NCI-H524 (cell line): Measurements from ENCODE around the gene PLSCR3.
"Not testable (repeated sequence)": the region's sequence is repeated elsewhere in the genome, so short reads cannot be mapped to it uniquely, and the experiment has no call there.

Experiments
- DNase-seq, 2 experiments: peaks; one replicate each; lab custom pipeline; 2025; lab: John Stamatoyannopoulos, UW

The PLSCR3 gene

DNA sequence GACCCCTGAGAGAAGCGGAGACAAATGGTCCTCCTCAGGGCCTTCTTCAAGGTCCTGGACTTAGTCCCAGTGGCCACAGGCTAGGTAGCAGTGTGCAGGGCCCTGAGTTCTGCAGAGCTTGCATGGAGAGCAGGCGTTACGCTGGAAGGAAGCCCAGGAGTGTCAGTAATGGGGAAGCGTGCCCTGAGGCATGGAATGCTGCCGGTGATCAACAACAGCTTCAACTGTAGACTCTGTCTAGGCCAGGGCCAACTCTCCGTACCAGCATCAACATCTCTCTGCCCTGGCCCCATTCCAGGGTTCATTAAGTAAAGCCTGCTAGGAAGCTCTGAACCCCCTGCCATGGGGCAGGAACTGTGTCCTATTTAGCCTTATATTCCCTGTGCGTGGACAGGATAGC, 14.0 kb downstream of the PLSCR3 start:
- no peak for DNase-seq

DNA sequence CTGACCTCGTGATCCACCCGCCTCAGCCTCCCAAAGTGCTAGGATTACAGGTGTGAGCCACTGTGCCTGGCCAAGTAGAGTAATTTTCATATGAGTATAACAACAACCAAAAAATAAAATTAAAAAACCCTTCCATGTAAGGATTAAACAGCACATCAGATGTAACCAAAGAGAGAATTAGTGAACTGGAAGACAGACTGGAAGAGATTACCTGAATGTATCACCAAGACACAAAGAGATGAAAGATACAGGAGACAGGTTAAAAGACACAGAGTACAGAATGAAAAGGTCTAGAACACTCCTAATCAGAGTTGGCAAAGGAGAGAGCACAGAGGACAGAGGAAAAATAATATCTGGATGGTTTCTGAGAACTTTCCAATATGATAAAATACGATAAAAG, 15.2 kb downstream of the PLSCR3 start:
- DNase-seq: no peak

DNA sequence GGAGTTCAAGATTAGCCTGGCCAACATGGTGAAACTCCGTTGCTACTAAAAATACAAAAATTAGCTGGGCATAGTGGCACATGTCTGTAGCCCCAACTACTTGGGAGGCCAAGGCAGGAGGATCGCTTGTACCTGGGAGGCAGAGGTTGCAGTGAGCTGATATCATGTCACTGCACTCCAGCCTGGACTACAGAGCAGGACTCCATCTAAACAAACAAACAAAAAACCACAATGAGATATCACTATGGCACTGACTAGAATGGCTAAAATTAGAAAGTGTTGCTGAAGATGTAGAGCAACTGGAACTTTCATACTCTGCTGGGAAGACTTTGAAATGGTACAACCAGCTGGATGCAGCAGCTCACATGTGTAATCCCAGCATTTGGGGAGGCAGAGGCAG, 20.0 kb downstream of the PLSCR3 start:
- no peak for DNase-seq

DNA sequence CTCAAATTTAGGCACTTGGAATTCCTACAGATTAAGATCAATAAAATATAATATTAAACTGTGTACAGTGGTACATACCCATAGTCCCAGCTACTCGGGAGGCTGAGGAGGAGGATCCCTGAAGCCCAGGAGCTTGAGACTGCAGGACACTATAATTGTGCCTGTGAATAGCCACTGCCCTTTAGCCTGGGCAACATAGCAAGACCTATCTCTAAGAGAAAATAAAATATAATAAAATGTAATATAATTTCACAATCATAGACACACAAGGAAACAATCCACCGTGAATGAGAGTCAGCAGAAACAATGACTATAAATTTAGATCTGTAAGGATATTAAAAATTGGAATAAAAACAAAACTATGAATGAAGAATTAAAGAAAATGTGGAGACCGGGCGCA, 23.5 kb downstream of the PLSCR3 start:
- no peak for DNase-seq

DNA sequence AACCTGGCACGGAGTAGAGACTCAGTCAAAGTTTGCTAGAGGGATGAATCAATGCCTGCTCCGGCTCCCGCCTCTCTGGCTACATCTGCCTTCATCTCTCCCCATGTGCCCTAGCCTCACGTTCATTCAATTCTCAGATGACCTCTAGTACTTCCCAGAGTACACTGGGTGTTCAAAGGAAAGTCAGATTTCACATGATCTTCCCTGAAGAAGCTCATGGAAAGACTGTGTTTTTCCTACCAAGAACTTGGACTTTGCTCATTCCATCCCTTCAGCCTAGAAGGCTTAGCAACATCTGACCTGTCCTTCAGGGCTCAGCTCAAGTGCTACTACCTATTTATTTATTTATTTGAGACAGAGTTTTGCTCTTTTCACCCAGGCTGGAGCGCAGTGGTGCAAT, 24.5 kb downstream of the PLSCR3 start:
- no peak for DNase-seq

DNA sequence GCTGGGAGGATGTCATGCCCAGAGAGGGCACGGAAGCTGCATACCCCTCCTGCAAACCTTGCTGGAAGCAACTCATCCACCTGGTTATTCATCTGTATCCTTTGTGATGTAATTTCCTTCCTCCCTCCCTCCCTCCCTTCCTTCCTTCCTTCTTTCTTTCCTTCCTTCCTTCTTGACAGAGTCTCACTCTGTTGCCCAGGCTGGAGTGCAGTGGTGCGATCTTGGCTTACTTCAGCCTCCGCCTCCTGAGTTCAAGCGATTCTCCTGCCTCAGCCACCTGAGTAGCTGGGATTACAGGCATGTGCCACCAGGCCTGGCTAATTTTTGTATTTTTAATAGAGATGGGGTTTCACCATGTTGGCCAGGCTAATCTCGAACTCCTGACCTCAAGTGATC, 25.7 kb downstream of the PLSCR3 start:
- not testable (repeated sequence) for DNase-seq

DNA sequence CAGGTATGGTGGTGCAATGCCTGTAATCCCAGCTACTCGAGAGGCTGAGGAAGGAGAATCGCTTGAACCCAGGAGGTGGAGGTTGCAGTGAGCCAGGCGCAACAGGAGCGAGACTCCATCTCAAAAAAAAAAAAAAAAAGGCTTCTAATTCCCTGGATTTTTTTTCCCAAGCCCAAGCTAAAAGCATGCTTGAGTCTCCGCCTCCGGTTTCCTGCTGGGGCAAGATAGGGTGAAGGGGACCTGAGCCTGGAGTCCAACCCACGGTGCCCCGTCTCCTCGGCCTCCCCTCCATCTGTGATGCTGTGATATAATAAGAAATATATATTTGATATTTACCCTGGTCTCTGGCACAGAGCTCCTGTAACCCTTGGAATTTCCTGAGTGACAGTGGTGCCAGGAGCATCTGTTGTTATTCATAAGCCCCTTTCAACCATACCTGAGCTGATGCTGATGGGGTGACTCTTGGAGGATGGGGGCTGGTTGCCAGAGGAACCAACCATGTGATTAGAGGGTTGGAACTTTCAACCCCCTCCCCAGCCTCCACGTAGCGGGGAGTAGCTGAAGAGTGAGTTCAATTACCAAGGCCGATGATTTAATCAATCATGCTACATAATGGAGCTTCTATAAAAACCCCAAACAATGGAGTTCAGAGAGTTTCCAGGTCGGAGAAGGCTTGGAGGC, 26.3 kb downstream of the PLSCR3 start:
- no peak for DNase-seq

DNA sequence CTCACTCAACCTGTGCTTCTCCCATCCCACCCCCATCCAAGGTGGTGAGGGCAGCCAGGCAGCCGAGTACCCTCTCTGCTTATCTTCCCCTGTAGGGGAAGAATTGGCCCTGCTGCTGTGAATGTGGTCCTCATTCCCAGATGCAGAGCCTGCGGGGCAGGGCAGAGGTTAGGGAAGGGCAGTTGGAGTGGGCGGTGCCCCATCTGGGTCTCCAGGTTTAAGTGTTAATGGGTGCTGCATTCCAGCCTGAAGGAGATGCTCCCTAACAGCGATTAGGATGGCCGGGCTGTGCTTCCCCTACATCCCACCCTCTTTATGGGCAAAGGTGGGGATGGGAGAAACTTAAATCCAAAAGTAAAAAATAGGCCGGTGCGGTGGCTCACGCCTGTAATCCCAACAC, 27.2 kb downstream of the PLSCR3 start:
- DNase-seq: no peak

DNA sequence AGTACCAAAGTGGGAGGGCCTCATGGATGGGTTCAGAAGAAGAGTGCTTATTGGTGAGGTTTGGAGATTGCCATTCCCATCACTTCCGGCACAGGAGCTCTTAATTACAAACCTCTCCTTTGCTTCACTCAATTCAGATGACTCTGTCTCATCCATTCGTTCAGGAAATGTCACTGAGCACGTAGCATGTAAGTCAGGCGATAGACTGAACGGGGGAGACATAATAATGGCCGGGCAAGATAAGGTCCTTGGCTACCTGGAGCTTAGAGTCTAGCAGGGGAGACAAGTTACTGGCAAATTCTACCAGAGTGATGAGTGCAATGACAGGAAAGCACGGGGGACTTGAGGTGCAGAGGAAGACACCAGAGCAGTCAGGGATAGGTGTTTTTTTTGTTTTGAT, 28.4 kb downstream of the PLSCR3 start:
- not testable (repeated sequence) for DNase-seq

DNA sequence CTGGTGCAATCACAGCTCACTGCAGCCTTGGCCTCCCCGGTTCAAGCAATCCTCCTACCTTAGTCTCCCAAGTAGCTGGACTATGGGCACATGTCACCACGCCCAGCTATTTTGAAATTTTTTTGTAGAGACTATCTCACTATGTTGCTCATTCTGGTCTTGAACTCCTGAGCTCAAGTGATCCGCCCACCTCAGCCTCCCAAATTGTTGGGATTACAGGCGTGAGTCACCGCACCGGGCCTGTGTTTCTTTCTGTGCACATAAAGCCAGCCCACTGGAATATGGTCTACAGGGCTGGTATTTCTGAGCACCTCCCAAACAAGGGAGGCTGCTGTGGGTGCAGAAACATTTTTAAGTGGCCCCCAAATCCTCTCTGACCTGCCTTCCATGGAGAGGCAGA, 31.0 kb downstream of the PLSCR3 start:
- DNase-seq: no peak

DNA sequence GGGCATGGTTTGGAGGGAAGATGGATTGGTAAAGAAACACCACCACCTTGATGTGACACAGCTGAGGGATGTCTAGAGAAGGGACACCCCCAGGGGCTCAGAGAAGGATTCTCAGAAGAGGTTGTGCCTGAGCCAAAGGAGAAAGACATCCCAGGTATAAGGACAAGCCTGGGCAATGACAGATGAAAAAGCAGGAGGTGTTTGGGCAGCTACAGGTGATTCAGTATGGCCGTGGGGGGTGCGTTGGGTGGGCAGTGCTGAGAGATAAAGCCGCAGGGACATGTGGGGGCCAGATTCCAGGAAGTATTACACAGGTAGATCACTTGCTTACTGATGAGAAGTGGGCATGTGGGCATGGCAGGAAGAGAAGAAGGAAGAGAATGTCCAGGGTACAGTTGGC, 32.4 kb downstream of the PLSCR3 start:
- no peak for DNase-seq

DNA sequence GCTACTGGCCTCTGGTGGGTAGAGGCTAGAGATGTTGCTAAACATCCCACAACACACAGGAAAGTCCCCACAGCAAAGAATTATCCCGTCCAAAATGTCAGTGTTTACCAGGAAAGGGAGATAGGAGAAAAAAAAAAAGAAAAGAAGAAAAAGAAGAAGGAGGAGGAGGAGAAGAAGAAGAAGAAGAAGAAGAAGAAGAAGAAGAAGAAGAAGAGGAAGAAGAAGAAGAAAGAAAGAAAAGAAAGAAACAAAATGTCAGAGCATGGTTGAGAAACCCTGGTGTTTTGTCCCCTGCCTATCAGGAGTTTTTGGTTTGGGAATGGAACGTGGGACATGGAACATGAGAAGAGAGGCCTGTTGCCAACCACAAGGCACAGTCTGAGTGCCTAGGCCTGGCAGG, 36.9 kb downstream of the PLSCR3 start:
- DNase-seq: no peak

DNA sequence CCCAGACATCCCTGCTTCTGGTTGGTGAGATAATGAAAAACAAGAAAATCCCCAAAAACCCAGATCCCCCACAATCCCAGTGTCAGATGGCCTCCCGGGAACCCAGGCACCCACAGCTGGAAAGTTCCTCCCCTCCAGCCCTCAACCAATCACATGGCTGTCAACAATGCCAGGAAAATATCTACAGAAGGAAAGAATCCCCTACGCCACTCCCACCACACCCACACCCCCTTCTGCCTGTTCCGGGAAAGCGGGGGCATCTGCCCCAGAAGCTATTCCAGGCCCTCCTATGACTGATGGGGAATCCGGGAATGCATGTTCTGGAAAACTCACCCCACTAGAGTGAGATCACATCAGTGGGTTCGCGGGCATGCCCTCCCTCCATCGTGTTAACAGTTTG, 37.6 kb downstream of the PLSCR3 start:
- DNase-seq: no peak

DNA sequence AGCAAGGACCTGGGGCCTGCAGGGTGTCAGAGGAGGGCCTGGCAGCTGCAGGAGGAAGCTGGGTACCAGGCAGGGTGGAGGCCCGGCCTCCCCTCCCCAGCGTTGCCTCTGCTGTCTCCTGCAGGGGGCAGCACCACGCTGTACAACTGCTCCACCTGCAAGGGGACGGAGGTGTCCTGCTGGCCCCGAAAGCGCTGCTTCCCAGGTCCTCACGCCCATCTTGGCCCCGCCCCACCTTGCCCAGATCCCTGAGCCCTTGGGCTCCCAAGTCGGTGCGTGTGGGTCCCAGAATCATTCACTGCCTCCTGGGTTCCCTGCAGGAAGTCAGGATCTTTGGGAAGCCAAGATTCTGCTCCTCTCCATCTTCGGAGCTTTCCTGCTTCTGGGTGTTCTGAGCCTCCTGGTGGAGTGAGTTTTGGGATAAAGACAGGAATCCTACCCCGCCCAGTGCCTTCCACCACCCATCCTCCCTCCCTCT, 38.2 kb downstream of the PLSCR3 start:
- peak in 1 of 2 experiments; percentile 40 for DNase-seq

DNA sequence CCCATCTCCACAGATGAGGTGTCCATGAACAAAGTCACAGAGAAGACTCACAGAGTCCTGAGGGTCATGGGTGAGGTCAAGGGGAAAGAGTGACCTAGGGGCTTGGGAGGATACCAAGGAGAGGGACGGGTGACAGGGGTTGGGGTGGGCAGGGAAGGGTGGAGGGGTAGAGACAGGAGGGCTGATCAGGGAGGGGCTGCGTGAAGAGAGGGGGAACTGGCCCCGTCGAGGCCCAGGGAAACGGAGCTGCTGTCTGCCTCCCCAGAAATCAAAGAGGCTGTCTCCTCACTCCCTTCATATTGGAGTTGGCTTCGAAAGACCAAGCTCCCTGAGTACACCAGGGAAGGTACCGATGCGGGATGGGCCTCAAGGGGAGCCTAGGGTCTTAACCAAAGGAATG, 38.8 kb downstream of the PLSCR3 start:
- no peak for DNase-seq

DNA sequence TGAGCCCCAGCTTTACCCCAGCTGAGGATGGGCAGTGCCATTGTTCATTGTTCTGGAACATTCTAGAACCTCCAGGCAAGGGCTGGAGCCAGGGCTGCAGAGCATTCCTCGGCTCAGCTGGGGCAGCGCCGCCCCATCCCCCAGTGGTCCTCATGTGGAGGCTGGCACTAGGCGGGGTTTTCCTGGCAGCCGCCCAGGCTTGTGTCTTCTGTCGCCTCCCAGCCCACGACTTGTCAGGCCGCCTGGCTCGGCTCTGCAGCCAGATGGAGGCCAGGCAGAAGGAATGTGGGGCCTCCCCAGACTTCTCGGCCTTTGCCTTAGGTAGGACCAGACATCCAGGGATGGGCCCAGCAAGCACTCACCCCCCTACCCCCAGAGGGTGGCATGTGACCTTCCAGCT, 39.3 kb downstream of the PLSCR3 start, which contains the start of gene TMEM95:
TSS of gene TMEM95 (plus strand) at position 104 of the 400 bp plus-strand sequence. CDS start at position 153, 49 bp downstream.
- DNase-seq: peak; percentile 15 to 31

DNA sequence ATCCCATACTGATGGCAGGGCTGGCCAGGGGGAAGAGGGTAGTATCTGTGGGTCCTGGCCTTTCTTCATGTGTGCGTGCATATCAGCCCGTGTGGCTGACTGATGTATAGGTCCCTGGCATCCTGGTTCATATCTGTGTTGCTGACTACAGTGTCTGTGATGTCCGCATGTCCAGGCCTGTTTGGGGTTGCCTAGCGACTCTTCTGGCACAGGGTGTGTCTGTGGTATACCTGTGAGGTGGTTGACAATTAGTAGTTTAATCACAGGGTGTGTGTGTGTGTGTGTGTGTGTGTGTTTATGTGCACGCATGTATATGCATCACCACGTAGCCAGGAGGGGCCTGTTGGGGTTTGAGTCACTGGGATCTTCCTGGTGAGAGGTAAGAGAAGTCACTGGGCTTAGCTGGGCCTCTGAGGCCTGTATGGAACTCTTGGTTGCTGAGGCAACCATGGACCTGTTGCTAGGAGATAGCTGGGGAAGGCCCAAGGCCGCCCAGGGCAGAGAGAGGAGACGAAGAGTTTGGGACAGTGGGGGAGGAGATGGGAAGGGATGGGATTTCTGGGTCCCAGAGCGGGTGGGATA, 40.0 kb downstream of the PLSCR3 start:
- no peak for DNase-seq

DNA sequence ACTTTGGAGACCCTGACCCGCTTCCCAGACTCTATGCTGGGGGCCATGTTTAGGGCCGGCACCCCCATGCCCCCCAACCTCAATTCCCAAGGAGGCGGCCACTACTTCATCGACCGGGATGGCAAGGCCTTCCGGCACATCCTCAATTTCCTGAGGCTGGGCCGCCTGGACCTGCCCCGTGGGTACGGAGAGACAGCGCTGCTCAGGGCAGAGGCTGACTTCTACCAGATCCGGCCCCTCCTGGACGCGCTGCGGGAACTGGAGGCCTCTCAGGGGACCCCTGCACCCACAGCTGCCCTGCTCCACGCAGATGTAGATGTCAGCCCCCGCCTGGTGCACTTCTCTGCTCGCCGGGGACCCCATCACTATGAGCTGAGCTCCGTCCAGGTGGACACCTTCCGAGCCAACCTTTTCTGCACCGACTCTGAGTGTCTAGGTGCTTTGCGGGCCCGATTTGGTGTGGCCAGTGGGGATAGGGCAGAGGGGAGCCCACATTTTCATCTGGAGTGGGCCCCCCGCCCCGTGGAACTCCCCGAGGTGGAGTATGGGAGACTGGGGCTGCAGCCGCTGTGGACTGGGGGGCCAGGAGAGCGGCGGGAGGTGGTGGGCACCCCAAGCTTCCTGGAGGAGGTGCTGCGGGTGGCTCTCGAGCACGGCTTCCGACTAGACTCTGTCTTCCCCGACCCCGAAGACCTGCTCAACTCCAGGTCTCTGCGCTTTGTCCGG, 41.3 kb downstream of the PLSCR3 start:
- DNase-seq: no peak

DNA sequence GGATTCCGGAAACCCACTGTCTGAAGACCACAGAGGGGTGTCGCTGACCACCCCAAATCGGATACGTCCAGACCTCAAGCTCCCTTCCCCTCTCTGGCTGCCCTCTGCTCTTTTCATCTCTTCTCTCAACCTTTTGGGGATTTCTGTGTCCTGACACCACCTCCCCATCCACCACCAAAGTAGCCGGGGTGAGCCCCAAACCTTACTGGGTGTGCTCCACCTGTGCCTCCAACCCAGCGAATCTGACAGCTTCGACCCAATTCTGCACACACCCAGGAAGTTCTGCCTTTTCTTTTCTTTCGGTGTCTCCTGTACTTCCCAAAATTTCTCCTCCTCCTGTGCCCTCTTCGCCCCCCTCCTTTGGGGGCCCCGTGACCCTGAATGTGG, 41.8 kb downstream of the PLSCR3 start:
- peak in 1 of 2 experiments; percentile 2 for DNase-seq

DNA sequence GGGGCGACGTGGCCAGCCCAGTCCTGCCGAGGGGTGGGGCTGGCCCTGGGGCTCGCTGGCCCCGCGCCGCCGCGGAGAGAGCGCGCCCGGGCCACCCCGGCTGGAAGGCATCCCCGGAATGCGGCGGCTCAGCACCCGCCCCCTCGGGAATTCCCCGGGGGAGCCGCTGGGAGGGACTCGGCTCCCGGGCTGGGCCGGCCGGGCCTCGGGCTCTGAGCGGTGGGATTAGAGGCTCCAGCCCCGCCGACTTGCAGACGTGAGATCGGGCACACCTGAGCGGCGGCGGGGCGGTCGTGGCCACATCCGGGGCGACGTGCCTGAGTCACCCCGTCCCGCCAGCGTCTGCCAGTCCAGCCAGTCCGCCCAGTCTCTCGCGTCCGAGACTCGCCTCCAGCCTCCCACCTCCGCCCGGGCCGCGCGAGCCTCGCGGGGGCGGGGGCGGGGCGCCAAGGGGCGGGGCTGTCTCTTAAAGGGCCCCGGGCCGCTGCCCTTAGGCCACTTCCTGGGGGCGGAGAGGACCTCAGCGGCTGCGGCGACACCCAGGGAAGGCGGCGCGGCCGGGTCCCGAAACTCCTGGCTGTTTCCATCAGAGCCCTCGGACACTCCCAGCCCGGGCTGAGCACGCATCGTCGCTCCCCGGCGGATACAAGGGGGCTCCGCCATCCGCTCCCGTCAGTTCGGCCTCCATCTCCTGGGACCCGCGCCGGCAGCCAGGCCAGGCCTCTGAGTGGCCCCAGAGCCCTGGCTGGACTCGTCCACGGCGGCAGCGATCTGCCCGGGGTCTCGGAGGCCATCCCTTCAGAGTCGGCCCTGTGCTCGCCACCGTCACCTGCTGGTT, 42.4 kb downstream of the PLSCR3 start, which contains the start of gene KCTD11:
TSS of gene KCTD11 (plus strand) at position 498 of the 838 bp plus-strand sequence.
- DNase-seq: peak in 1 of 2 experiments; percentile 27

DNA sequence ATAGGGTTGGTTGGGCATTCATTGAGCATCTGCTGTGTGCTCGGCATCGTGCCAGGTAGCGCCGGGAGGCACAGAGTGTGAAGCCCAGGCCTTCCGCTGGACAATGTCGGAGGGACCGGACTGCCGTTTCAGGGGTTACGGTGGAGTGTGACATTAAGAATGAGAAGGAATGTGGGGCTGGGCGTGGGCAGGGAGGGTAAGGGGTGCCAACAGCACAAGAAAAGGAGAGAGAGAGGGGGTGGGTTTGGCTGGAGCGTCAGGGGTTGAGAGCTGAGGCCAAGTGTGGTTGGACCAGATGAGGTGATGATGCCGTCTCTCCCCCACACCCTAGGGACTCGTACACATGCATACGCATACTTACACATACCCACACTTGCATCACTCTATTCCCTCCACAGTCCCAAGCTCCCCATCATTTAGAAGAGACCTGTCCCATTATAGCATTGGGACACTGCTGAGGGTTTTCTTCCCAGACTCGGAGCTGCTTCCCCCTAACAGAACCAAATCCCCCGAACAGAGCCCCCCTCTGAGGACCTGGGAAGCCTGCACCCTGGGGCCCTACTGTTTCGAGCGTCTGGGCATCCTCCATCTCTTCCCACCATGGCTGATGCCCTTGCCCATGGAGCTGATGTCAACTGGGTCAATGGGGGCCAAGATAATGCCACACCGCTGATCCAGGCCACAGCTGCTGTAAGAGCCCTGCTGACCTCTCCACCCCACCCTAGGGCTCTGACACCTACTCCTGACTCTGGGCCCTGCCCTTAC, 45.7 kb downstream of the PLSCR3 start:
- no peak for DNase-seq
